ENCODE results near the gene IP6K2. TPM values are rescaled to one million over a fixed set of nuclear protein-coding genes. Genes with fewer than 3 reads are reported as not detected.
"Not testable (repeated sequence)": the region's sequence is repeated elsewhere in the genome, so short reads cannot be mapped to it uniquely, and the experiment has no call there.

The IP6K2 gene, protein sequence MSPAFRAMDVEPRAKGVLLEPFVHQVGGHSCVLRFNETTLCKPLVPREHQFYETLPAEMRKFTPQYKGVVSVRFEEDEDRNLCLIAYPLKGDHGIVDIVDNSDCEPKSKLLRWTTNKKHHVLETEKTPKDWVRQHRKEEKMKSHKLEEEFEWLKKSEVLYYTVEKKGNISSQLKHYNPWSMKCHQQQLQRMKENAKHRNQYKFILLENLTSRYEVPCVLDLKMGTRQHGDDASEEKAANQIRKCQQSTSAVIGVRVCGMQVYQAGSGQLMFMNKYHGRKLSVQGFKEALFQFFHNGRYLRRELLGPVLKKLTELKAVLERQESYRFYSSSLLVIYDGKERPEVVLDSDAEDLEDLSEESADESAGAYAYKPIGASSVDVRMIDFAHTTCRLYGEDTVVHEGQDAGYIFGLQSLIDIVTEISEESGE
- polyA plus RNA-seq (ENCODE audit: low read depth in 6 of 6), result 10 to 100 TPM; 53.6 to 96.9 (median 68.7) TPM

DNA sequence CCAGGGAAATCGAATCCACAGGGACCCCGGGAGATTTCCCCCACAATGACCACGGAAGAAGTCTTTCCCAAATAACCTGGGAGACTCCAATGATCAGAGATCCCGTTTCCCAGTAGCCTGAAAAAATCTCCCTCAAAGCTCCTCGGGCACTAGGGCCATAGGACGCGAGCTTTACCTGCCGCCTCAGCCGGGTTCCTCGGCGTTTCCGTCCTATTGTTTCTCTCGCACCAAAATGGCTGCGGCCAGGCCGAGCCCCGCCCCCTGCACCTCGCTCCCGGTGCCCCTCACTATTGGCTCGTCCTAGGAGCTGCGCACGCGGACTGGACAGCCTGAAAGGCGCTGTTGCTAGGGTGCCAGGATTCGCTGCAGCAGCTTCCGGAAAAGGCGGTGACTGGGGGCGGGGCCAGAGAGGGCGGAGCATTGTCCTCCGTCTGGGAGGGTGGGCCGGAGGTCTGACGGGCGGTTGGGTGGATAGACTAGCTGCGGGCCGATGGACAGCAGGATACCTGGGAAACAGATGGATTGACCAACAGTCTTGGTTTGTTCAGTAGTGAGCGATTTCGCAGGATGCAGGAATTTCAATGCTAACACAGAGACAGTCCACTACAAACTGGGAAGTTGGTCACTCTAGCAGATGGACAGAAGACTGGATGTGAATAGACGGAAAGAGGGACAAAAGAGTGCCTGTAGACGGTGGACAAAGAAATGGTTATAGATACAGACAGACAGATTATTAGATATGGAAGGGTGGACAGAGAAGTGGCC, at the start of gene IP6K2:
Gene IP6K2 (minus strand): TSS at position 240 of the 765 bp plus-strand sequence. CDS start 21,930 bp downstream, outside the sequence.
- H3K27me3 Mint-ChIP-seq, result peaks cover 0 to 18% (median 9%) of the 10 kb centered on the region in 3 donors
- peak; percentile 97 for DNase-seq
- peaks cover 24 to 37% (median 35%) of the 10 kb centered on the region in 3 donors for H3K4me1 Mint-ChIP-seq
- H3K27ac Mint-ChIP-seq, result peak within 1 kb of the TSS; percentile 96 to 99 (median 98)
- no peaks in the 10 kb centered on the region for H3K36me3 Mint-ChIP-seq
- H3K4me3 Mint-ChIP-seq, result peak within 1 kb of the TSS; percentile 94 to 99 (median 98)
- peak; percentile 99 for ATAC-seq (ENCODE audit: low read depth in 2 of 2)
- no peaks in the 10 kb centered on the region for H3K9me3 Mint-ChIP-seq

DNA sequence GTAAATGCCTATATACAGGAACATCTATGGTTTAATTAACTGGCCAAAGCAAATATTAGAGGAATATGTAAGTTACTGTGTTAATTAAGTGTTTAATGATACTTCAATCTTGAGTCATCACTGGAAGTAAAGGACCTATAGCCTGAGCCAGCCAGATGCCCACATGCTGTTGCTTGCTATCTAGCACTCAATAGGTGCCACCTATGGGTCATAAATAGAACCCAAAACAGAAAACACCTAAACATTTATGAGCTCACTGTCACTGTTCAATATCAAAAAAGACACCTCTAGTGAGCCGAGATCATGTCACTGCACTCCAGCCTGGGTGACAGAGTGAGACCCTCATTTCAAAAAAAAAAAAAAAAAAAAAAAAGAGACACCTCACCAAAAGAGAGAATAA, 48.4 kb upstream of the IP6K2 start:
- Mint-ChIP-seq H3K4me3 (no peak overlapping the region), H3K4me1 (no peaks in the 10 kb centered on the region), H3K36me3 (peaks cover 12 to 23% of the 10 kb centered on the region in 2 donors), H3K27me3 (no peaks in the 10 kb centered on the region), H3K27ac (peak overlapping the region in 1 of 6 donors; percentile 19), H3K9me3 (no peaks in the 10 kb centered on the region)
- no peak for DNase-seq
- no peak for ATAC-seq (ENCODE audit: low read depth in 2 of 2)

DNA sequence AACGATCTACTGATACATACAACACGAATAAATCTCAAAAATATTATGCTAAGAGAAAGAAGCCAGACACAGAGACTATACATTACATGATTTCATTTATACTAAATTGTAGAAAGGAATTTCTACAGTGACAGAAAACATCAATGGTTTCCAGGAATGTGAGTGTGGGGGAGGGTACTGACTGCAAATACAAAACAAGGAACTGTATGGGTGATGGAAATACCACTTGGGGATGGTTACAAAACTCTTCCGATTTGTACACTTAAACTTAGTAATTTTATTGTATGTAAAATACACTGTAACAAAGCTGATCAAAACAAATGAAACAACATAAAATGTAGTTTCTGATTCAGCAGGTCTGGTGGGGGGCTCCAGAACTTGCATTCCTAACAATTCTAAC, 45.8 kb upstream of the IP6K2 start:
- Mint-ChIP-seq H3K9me3 (no peaks in the 10 kb centered on the region), H3K36me3 (peaks cover 16 to 19% of the 10 kb centered on the region in 2 donors), H3K27ac (peak overlapping the region in 1 of 6 donors; percentile 78), H3K27me3 (no peaks in the 10 kb centered on the region), H3K4me3 (no peak overlapping the region), H3K4me1 (no peaks in the 10 kb centered on the region)
- DNase-seq (no peak), ATAC-seq (ENCODE audit: low read depth in 2 of 2) (no peak)

DNA sequence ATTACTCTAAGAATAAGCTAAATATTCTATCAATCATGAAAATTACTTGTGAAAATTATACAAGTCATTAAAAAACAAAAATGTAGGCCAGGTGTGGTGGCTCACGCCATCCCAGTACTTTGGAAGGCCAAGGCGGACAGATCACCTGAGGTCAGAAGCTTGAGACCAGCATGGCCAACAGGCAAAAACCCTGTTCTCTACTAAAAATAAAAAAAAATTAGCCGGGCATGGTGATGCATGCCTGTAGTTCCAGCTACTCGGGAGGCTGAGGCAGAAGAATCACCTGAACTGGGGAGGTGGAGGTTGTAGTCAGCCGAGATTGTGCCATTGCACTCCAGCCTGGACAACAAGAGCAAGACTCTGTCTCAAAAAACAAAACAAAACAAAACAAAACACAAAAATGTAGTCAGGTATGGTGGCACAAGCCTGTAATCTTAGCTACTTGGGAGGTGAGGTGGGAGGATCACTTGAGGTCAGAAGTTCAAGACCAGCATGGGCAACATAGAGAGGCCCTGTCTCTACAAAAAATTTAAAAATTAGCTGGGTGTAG, 43.0 kb upstream of the IP6K2 start:
- not testable (repeated sequence) for H3K27me3 Mint-ChIP-seq; DNase-seq; H3K4me1 Mint-ChIP-seq; ATAC-seq (ENCODE audit: low read depth in 2 of 2); H3K27ac Mint-ChIP-seq; H3K9me3 Mint-ChIP-seq
- Mint-ChIP-seq H3K36me3 (peaks cover 19 to 21% of the 10 kb centered on the region in 2 donors), H3K4me3 (peak overlapping the region in 1 of 8 donors; percentile 33)

DNA sequence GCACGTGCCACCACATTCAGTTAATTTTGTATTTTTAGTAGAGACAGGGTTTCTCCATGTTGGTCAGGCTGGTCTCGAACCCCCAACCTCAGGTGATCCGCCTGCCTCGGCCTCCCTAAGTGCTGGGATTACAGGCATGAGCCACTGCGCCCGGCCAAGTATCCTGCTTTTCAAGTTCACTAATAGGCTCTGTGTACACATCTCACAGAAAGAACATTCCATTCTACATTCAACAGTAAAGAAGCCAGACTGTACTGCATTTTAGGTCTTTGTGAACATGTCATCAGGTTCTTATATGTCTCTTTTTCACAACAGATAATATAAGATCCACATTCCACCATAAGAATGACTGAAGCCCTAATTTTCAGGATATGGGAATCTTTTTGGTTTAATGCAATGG, 42.5 kb upstream of the IP6K2 start:
- H3K9me3 Mint-ChIP-seq; DNase-seq; ATAC-seq (ENCODE audit: low read depth in 2 of 2); H3K27me3 Mint-ChIP-seq; H3K27ac Mint-ChIP-seq; H3K4me1 Mint-ChIP-seq; H3K4me3 Mint-ChIP-seq: not testable (repeated sequence)
- H3K36me3 Mint-ChIP-seq, result peaks cover 14 to 16% of the 10 kb centered on the region in 2 donors

DNA sequence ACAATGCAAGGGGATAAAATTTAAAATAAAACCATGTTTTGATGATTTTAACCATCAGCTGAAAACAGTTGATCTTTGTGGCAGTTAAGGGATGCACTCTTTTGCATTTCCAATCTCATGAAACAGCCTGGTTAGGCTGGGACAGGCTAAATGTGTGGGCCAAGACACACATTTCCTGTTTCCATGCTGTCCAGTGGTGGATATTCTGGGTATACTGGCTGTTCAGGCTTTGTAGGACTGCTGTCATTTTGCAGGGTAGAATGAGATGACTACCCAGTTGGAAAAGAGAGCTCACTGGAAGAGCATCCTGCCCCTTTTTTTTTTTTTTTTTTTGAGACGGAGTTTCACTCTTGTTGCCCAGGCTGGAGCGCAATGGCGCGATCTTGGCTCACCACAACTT, 42.0 kb upstream of the IP6K2 start:
- Mint-ChIP-seq H3K36me3 (peaks cover 9 to 12% of the 10 kb centered on the region in 2 donors), H3K9me3 (no peaks in the 10 kb centered on the region), H3K4me3 (no peak overlapping the region), H3K27me3 (no peaks in the 10 kb centered on the region), H3K4me1 (no peaks in the 10 kb centered on the region), H3K27ac (no peak overlapping the region)
- no peak for ATAC-seq (ENCODE audit: low read depth in 2 of 2)
- no peak for DNase-seq

DNA sequence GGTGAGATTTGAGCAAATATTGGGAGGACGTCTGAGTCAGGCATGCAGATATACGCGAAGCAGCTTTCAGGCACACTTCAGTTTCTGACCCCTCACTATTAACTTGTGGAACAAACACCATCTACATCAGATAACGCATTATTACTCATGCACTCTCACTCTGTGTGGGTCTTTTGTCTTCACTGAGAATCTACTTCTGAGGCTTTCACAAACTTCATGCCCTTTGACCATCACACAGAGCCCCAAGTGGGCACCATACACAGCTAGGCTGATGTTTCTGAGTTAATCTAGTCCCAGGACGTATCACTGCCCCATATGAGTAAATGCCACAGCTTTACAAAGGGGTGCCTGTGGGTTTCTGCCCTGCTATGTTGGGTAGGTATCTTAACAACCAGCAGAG, 39.6 kb upstream of the IP6K2 start:
- Mint-ChIP-seq H3K36me3 (peaks cover 7 to 11% of the 10 kb centered on the region in 2 donors), H3K27me3 (no peaks in the 10 kb centered on the region), H3K27ac (peak overlapping the region in 1 of 6 donors; percentile 87), H3K4me3 (no peak overlapping the region), H3K4me1 (no peaks in the 10 kb centered on the region), H3K9me3 (no peaks in the 10 kb centered on the region)
- ATAC-seq (ENCODE audit: low read depth in 2 of 2), result no peak
- no peak for DNase-seq

DNA sequence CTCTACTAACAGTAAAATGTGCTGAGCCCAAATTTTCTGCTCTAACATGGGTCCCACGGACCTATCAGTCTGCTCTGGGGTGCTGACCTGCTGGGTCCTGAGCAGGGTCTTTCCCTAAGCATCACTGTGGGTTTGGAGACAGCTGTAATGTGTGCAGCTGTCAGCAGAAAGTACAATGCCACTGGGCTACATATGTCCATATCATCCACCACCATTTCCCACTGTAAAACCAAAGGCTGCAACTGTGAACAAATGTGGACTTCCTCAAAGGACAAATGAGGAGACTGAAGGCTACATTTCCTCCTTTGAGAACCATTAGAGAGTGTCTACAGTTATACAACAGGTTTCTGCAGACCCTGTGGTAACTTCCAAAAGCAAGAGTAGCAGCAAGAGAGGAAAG, 33.8 kb upstream of the IP6K2 start:
- Mint-ChIP-seq H3K36me3 (peaks cover 6 to 8% of the 10 kb centered on the region in 2 donors), H3K9me3 (peaks cover 0 to 2% (median 0%) of the 10 kb centered on the region in 7 donors), H3K4me3 (no peak overlapping the region), H3K4me1 (no peaks in the 10 kb centered on the region), H3K27me3 (no peaks in the 10 kb centered on the region), H3K27ac (no peak overlapping the region)
- no peak for DNase-seq
- ATAC-seq (ENCODE audit: low read depth in 2 of 2), result no peak

DNA sequence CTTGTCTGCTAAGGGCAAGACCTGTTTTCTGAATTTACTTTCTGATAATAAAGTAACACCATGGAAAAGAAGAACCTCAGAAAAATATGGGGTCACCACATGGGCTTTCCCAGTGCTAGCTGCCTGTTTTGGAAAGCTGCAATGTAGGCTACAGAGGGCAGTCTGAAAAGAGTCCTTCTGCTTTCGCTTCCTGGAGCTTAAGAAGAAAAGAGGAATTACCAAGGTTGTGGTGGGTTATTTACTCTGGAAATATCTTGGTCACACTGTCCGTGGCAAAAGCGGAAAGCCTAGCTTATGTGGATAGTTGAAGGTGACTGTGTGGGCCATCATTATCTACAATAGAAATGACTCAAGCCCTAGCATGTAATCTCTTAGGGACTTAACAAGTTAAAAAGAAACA, 31.7 kb upstream of the IP6K2 start:
- no peak overlapping the region for H3K4me3 Mint-ChIP-seq
- no peak overlapping the region for H3K27ac Mint-ChIP-seq
- no peak for ATAC-seq (ENCODE audit: low read depth in 2 of 2)
- peaks cover 0 to 4% (median 0%) of the 10 kb centered on the region in 7 donors for H3K9me3 Mint-ChIP-seq
- no peaks in the 10 kb centered on the region for H3K4me1 Mint-ChIP-seq
- peaks cover 6 to 8% of the 10 kb centered on the region in 2 donors for H3K36me3 Mint-ChIP-seq
- no peaks in the 10 kb centered on the region for H3K27me3 Mint-ChIP-seq
- DNase-seq, result no peak

DNA sequence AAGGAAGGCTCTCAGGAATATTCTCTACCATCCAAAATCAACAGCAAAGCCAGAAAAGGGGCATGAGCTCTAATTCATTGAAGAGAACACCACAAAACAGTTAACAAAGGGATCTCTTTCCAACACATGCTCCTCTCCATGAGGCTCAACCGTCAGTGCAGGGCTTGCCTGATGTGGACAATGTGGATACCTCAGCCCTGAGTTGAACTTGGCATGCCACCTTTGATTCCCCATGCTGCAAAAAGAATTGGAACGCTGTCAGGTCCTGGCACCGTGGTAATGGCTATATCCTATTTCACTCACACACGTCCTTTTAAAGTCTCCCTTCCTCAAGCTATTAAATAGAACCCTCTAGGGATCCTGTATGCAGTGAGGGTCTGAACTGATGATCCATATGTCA, 30.7 kb upstream of the IP6K2 start:
- H3K27ac Mint-ChIP-seq, result no peak overlapping the region

DNA sequence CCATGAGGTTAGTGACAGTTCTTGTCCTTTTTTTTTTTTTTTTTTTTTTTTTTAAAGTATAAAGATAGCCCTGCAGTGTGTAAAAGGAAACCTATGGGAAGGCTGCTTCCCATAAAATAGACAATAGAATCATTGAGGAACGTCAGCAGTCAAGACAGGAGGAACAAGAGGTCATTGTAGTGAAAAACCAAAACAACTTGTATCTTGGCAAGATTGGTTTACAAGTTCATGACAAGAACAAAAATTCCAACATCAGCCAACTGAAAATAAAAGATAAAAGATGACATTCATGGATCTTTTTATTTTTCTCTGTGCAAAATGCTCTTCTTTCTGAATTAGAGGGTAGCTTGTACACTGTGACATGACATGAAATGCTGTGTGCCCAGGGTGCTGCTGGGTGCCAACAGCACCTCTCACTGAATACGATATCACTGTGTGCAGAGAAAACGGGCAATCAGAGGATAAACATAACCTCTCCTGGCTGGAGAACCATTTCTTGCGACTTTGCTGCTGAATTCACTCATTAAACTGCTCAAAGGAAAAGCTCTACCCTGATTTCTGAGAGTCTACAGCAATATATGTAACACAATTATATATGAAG, 30.1 kb upstream of the IP6K2 start:
- Mint-ChIP-seq H3K27me3 (no peaks in the 10 kb centered on the region), H3K9me3 (peaks cover 0 to 4% (median 0%) of the 10 kb centered on the region in 7 donors), H3K4me1 (no peaks in the 10 kb centered on the region), H3K36me3 (peaks cover 6 to 8% of the 10 kb centered on the region in 2 donors), H3K4me3 (no peak overlapping the region), H3K27ac (no peak overlapping the region)
- ATAC-seq (ENCODE audit: low read depth in 2 of 2) (no peak), DNase-seq (no peak)

More for the DNA sequence above, 30.7 kb upstream of the IP6K2 start:
- no peak overlapping the region for H3K4me3 Mint-ChIP-seq
- no peaks in the 10 kb centered on the region for H3K4me1 Mint-ChIP-seq
- H3K36me3 Mint-ChIP-seq, result peaks cover 6 to 8% of the 10 kb centered on the region in 2 donors
- ATAC-seq (ENCODE audit: low read depth in 2 of 2), result no peak
- peaks cover 0 to 4% (median 0%) of the 10 kb centered on the region in 7 donors for H3K9me3 Mint-ChIP-seq
- DNase-seq, result no peak
- no peaks in the 10 kb centered on the region for H3K27me3 Mint-ChIP-seq

DNA sequence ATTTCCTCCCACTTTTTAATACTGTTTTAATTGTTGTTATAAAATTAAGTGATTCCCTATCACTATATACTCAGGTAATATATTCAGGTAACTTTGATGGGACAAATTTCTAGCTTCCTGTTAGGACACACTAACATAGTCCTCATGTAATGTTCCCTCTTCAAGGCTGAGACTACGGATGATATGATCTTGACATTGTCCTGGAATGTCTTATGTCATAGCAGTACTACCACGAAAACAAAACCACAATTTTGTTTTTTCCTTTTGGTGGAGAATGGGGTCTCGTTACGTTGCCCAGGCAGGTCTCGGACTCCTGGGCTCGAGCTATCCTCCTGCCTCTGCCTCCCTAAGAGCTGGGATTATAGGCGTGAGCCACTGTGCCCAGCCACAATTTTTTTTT, 26.8 kb upstream of the IP6K2 start:
- H3K36me3 Mint-ChIP-seq, result no peaks in the 10 kb centered on the region
- no peak overlapping the region for H3K4me3 Mint-ChIP-seq
- H3K9me3 Mint-ChIP-seq, result peaks cover 0 to 4% (median 0%) of the 10 kb centered on the region in 7 donors
- H3K27me3 Mint-ChIP-seq, result no peaks in the 10 kb centered on the region
- DNase-seq (no peak), ATAC-seq (ENCODE audit: low read depth in 2 of 2) (no peak)
- H3K27ac Mint-ChIP-seq, result no peak overlapping the region
- peaks cover 0 to 10% (median 6%) of the 10 kb centered on the region in 3 donors for H3K4me1 Mint-ChIP-seq

DNA sequence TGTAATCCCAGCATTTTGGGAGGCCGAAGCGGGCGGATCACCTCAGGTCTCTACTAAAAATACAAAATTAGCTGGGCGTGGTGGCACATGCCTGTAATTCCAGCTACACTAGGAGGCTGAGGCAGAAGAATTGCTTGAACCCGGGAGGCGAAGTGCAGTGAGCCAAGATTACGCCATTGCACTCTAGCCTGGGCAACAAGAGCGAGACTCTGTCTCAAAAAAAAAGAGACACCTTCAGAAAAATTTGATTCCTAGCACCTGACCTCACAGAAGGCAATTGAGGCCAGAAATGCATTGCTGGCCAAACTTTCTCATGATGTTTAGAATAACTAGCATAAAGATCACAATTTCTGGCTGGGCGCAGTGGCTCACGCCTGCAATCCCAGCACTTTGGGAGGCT, 24.2 kb upstream of the IP6K2 start:
- not testable (repeated sequence) for DNase-seq; H3K4me3 Mint-ChIP-seq; H3K36me3 Mint-ChIP-seq; H3K4me1 Mint-ChIP-seq; H3K27me3 Mint-ChIP-seq; H3K9me3 Mint-ChIP-seq; ATAC-seq (ENCODE audit: low read depth in 2 of 2); H3K27ac Mint-ChIP-seq

Measured in naive B cell (primary cell).